ENCODE results near the gene FAR2. TPM values are rescaled to one million over a fixed set of nuclear protein-coding genes. Genes with fewer than 3 reads are reported as not detected.
A peak's percentile ranks its signal among the peaks of the same experiment; 100 is the strongest.
"Not testable (repeated sequence)": the region's sequence is repeated elsewhere in the genome, so short reads cannot be mapped to it uniquely, and the experiment has no call there.

Gene FAR2
- total RNA-seq, 1 donor from 2014 or later, result 9.0 TPM

DNA sequence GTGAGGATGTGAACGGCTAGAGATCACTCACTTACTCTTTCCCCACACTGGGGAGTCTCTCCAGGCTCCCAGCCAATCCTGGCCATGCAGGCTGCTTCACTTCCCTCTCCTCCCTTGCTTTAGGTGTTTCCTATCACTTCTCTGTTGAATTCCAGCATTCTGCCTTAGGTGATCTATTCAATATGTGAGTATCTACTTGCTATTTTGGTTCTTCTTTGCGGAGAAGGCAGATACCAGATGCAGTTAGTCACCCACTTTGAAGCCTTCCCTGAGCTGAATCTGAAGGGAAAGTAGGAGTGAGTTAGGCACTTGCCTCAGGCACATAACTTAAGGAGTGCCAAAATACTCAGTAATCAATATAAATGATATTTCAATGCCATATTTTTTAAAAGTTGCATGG is 36.0 kb upstream of the FAR2 start:
- TF ChIP-seq, protein P1, sequence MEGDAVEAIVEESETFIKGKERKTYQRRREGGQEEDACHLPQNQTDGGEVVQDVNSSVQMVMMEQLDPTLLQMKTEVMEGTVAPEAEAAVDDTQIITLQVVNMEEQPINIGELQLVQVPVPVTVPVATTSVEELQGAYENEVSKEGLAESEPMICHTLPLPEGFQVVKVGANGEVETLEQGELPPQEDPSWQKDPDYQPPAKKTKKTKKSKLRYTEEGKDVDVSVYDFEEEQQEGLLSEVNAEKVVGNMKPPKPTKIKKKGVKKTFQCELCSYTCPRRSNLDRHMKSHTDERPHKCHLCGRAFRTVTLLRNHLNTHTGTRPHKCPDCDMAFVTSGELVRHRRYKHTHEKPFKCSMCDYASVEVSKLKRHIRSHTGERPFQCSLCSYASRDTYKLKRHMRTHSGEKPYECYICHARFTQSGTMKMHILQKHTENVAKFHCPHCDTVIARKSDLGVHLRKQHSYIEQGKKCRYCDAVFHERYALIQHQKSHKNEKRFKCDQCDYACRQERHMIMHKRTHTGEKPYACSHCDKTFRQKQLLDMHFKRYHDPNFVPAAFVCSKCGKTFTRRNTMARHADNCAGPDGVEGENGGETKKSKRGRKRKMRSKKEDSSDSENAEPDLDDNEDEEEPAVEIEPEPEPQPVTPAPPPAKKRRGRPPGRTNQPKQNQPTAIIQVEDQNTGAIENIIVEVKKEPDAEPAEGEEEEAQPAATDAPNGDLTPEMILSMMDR (IDR thresholded peaks at IDR 0.05; ENCODE audit: insufficient read depth, low read length, poor library complexity, severe bottlenecking), result no peak
- no peak overlapping the region for H3K4me3 ChIP-seq (ENCODE audit: low read depth, low read length)
- no peak for DNase-seq (ENCODE audit: low read depth)

GRCh38 chr12:29116414-29116813 is 32.7 kb upstream of the FAR2 start:
- Histone ChIP-seq H3K27me3 (ENCODE audit: control insufficient read depth, insufficient read depth, low read length) (no peaks in the 10 kb centered on the region), H3K4me3 (ENCODE audit: low read depth, low read length) (no peak overlapping the region), H3K36me3 (ENCODE audit: control insufficient read depth, insufficient read depth, low read length) (no peaks in the 10 kb centered on the region)
- peak; percentile 26 for DNase-seq (ENCODE audit: low read depth)
- TF ChIP-seq, protein P1 (IDR thresholded peaks at IDR 0.05; ENCODE audit: insufficient read depth, low read length, poor library complexity, severe bottlenecking), result no peak

More for the DNA sequence above, 36.0 kb upstream of the FAR2 start:
- Histone ChIP-seq H3K27me3 (ENCODE audit: control insufficient read depth, insufficient read depth, low read length) (no peaks in the 10 kb centered on the region), H3K36me3 (ENCODE audit: control insufficient read depth, insufficient read depth, low read length) (no peaks in the 10 kb centered on the region)

DNA sequence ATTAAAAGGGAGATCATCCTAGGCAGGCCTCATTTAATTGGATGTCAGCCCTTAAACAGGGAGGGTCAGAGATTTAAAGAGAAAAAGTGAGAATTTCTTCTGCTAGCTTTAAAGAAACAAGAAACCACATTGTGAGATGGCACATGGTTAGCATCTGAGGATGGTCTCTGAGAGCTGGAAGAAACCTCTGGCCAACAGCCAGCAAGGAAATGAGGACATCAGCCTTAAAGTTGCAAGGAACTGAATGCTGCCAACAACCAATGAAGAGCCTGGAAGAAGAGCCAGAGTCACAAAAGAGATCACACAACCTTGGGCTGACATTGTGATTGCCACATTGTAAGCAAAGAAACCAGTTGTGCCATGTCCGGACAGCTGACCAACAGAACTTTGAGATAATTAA is 17.5 kb upstream of the FAR2 start:
- H3K36me3 ChIP-seq (ENCODE audit: control insufficient read depth, insufficient read depth, low read length), result no peaks in the 10 kb centered on the region
- TF ChIP-seq, protein P1 (IDR thresholded peaks at IDR 0.05; ENCODE audit: insufficient read depth, low read length, poor library complexity, severe bottlenecking), result no peak
- no peaks in the 10 kb centered on the region for H3K27me3 ChIP-seq (ENCODE audit: control insufficient read depth, insufficient read depth, low read length)
- no peak for DNase-seq (ENCODE audit: low read depth)
- H3K4me3 ChIP-seq (ENCODE audit: low read depth, low read length), result no peak overlapping the region

- TF ChIP-seq, protein P1 (IDR thresholded peaks at IDR 0.05; ENCODE audit: insufficient read depth, low read length, poor library complexity, severe bottlenecking), result no peak
Measured at GRCh38 chr12:29132316-29132715, 16.8 kb upstream of the FAR2 start.

DNA sequence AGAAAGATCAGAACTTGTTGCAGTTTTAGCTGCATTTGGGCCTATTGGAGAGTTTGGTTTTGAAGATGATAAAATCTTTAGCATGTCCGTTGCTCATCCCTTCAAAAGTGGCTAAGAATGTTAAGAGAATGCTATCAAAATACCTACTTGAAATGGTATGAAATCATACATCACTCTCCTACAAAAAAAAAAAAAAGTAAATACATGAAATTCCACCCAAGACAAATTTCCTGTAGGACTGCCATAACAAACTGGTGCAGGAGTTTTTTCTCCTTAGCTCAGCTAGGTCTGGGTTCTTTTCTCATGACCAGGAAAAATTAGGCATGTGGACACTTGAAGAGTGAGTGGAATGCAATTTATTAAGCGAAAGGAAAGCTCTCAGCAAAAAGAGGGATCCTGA is 15.9 kb upstream of the FAR2 start:
- Histone ChIP-seq H3K4me3 (ENCODE audit: low read depth, low read length) (no peak overlapping the region), H3K27me3 (ENCODE audit: control insufficient read depth, insufficient read depth, low read length) (no peaks in the 10 kb centered on the region), H3K36me3 (ENCODE audit: control insufficient read depth, insufficient read depth, low read length) (no peaks in the 10 kb centered on the region)
- TF ChIP-seq, protein P1 (IDR thresholded peaks at IDR 0.05; ENCODE audit: insufficient read depth, low read length, poor library complexity, severe bottlenecking), result no peak
- DNase-seq (ENCODE audit: low read depth), result no peak

More at GRCh38 chr12:29132316-29132715, 16.8 kb upstream of the FAR2 start:
- Histone ChIP-seq H3K4me3 (ENCODE audit: low read depth, low read length) (no peak overlapping the region), H3K36me3 (ENCODE audit: control insufficient read depth, insufficient read depth, low read length) (no peaks in the 10 kb centered on the region), H3K27me3 (ENCODE audit: control insufficient read depth, insufficient read depth, low read length) (no peaks in the 10 kb centered on the region)
- DNase-seq (ENCODE audit: low read depth), result no peak

DNA sequence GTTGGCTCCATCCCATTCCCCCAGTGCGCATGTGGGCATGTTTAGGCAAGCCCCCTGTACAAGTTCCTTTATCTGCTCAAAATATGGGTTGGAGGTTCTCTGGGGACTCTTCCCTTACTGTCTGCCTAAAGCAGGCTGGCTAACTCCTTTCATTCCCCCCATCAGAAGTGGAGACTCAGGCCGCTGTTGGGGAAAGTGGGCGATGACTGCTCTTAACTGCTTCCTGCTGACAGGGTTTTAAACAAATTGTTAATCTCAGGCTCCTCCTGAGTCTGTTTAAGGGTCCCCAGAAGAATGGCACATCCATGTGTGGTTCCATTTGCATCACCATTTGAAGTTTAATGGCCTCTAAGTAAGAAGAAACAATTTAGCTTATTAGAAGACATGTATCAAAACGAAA is 15.4 kb upstream of the FAR2 start:
- Histone ChIP-seq H3K36me3 (ENCODE audit: control insufficient read depth, insufficient read depth, low read length) (no peaks in the 10 kb centered on the region), H3K27me3 (ENCODE audit: control insufficient read depth, insufficient read depth, low read length) (no peaks in the 10 kb centered on the region), H3K4me3 (ENCODE audit: low read depth, low read length) (no peak overlapping the region)
- TF ChIP-seq, protein P1 (IDR thresholded peaks at IDR 0.05; ENCODE audit: insufficient read depth, low read length, poor library complexity, severe bottlenecking), result no peak
- no peak for DNase-seq (ENCODE audit: low read depth)

GRCh38 chr12:29138256-29138655 is 10.8 kb upstream of the FAR2 start:
- H3K36me3 ChIP-seq (ENCODE audit: control insufficient read depth, insufficient read depth, low read length); H3K4me3 ChIP-seq (ENCODE audit: low read depth, low read length); DNase-seq (ENCODE audit: low read depth); H3K27me3 ChIP-seq (ENCODE audit: control insufficient read depth, insufficient read depth, low read length): not testable (repeated sequence)

DNA sequence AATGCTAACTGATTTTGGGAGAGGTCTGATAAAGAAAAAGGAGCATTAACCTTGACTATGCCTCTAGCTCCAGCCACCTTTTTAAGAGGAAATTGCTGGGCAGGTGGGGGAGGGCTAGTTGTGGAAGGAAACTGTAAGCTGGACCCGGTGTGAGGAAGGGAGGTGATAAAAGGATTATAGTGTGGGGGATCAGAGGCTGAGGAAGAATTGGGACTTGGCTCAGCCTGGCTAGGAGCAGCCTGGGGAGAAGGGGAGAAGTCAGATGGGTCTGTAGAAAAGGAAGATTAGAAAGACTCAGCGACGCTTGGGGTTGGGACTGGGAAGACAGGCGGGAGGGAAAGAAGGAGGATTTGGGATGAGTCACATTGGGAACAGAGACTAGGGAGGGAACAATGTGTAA is 10.2 kb upstream of the FAR2 start:
- DNase-seq (ENCODE audit: low read depth); H3K4me3 ChIP-seq (ENCODE audit: low read depth, low read length); H3K27me3 ChIP-seq (ENCODE audit: control insufficient read depth, insufficient read depth, low read length); H3K36me3 ChIP-seq (ENCODE audit: control insufficient read depth, insufficient read depth, low read length): not testable (repeated sequence)

Measured in kidney epithelial cell (primary cell).